ENCODE data around the gene PRKN. TPM values are rescaled to one million over a fixed set of nuclear protein-coding genes. Genes with fewer than 3 reads are reported as not detected.

The PRKN gene
- total RNA-seq, 1 experiment from 2014 or later, result 0.46 TPM

DNA sequence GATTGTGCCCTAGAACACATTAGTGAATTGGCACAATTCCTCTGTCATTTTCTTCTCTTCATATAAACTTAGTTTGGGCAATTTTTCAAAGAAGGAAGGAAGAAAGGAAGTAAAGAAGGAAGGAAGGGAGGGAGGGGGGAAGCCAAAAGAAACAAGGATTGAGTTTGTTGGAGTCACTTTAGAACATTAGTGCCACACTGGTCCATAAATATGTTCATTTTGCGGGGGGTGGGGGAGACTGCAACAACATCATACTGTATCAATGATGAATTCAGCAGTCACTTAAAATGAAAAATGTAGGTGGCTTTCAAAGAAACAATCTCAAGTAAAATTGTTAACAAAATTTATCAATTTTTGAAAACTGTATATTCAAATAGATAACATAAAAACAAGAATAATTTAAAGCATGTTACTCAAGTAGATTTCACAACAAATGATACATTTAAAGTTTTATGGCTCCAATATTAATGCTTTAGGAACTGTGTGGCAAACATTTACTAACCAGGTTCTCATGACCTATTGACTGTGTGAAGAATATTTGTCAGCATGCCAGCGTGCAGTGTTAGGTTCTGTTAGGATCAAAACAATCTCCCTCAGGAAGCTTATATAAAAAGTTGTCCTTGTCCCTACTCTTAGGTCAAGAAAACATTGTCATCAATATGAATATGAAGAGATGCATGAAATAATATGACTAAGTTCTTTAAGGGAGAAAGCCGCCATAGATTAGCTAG, 1245.6 kb downstream of the PRKN start:
- in situ Hi-C loops (cut with HindIII; ENCODE audit: low pct_unique_long_range_greater_than_20kb, low sequenced_read_pairs), result no loop called here
- Histone ChIP-seq H3K9me3 (ENCODE audit: control insufficient read depth, insufficient read depth, low read depth, low read length) (no peaks in the 10 kb centered on the region), H3K36me3 (ENCODE audit: control insufficient read depth, insufficient read depth, low read length) (no peaks in the 10 kb centered on the region), H3K4me1 (ENCODE audit: control insufficient read depth, insufficient read depth, low read length) (peaks cover 3% of the 10 kb centered on the region; the same call in 1 of the 2 replicates), H3K27ac (ENCODE audit: low read length) (no peak overlapping the region), H3K27me3 (ENCODE audit: control insufficient read depth, insufficient read depth, low read length) (no peaks in the 10 kb centered on the region), H3K4me3 (ENCODE audit: low read depth in 2 of 2, low read length in 2 of 2) (no peak overlapping the region)
- intact Hi-C loops (cut with micrococcal nuclease; ENCODE audit: unreplicated experiment), result no loop called here
- CTCF ChIA-PET, result no interaction called here
- no peak for DNase-seq (ENCODE audit: low read depth, low spot score)
- ATAC-seq, result no peak
- POLR2A ChIA-PET, result interaction anchor here (0.7 kb wide), 1 partner anchor 1897 kb away, joined by 4 read pairs; no protein-coding TSS in a partner anchor
- TF ChIP-seq, protein P1, sequence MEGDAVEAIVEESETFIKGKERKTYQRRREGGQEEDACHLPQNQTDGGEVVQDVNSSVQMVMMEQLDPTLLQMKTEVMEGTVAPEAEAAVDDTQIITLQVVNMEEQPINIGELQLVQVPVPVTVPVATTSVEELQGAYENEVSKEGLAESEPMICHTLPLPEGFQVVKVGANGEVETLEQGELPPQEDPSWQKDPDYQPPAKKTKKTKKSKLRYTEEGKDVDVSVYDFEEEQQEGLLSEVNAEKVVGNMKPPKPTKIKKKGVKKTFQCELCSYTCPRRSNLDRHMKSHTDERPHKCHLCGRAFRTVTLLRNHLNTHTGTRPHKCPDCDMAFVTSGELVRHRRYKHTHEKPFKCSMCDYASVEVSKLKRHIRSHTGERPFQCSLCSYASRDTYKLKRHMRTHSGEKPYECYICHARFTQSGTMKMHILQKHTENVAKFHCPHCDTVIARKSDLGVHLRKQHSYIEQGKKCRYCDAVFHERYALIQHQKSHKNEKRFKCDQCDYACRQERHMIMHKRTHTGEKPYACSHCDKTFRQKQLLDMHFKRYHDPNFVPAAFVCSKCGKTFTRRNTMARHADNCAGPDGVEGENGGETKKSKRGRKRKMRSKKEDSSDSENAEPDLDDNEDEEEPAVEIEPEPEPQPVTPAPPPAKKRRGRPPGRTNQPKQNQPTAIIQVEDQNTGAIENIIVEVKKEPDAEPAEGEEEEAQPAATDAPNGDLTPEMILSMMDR (IDR thresholded peaks at IDR 0.05), result no peak
- TF ChIP-seq, protein P2, sequence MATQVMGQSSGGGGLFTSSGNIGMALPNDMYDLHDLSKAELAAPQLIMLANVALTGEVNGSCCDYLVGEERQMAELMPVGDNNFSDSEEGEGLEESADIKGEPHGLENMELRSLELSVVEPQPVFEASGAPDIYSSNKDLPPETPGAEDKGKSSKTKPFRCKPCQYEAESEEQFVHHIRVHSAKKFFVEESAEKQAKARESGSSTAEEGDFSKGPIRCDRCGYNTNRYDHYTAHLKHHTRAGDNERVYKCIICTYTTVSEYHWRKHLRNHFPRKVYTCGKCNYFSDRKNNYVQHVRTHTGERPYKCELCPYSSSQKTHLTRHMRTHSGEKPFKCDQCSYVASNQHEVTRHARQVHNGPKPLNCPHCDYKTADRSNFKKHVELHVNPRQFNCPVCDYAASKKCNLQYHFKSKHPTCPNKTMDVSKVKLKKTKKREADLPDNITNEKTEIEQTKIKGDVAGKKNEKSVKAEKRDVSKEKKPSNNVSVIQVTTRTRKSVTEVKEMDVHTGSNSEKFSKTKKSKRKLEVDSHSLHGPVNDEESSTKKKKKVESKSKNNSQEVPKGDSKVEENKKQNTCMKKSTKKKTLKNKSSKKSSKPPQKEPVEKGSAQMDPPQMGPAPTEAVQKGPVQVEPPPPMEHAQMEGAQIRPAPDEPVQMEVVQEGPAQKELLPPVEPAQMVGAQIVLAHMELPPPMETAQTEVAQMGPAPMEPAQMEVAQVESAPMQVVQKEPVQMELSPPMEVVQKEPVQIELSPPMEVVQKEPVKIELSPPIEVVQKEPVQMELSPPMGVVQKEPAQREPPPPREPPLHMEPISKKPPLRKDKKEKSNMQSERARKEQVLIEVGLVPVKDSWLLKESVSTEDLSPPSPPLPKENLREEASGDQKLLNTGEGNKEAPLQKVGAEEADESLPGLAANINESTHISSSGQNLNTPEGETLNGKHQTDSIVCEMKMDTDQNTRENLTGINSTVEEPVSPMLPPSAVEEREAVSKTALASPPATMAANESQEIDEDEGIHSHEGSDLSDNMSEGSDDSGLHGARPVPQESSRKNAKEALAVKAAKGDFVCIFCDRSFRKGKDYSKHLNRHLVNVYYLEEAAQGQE (IDR thresholded peaks at IDR 0.05; ENCODE audit: insufficient read depth in 1 of 2, low read depth in 2 of 2, low read length in 1 of 2), result no peak
- TF ChIP-seq TCF7L2 (IDR thresholded peaks at IDR 0.05; ENCODE audit: low read depth, low read length) (no peak), POLR2AphosphoS5 (IDR thresholded peaks at IDR 0.05; ENCODE audit: low read depth, low read length) (no peak), SIN3A (IDR thresholded peaks at IDR 0.05; ENCODE audit: borderline replicate concordance, insufficient read depth, low read depth, low read length) (no peak)
- BruUV-seq (replicated peaks), result no TSS peak

DNA sequence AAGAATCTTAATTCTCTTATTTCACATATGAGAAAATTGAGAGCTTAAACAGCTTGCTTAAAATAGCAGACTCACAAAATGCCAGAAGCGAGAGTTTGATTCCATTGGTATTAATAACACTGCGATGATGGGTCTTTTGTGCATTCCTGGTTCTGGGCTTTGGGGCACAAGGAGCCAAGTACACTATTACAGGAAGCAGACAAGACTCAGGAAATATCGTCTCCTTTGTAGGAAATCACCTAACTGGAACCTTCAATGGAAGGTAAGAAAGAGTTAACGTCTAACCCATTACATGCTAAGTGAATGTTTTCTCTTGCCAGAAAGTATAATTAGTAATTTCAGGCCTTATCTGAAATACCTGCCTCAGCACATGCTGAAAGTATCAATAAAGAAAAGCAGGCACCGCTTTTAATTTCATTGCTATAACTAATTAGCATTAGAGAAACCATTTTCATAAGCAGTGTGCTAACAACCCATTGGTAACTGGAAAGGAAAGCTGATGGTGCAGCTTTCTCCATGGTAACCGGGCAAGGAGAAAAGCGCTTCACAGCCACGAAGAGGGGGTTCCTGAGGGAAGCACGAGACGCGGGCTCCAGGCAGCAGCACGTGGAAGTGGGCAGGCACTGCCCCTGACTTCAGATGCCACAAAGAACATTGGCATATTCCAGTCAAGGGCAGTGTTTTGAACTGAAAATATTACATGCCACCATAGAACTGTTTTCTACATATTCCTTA, 1247.0 kb downstream of the PRKN start:
- BruUV-seq (replicated peaks), result no TSS peak
- POLR2A ChIA-PET, result no interaction called here

More for the DNA sequence above, 1247.0 kb downstream of the PRKN start:
- Histone ChIP-seq H3K9me3 (ENCODE audit: control insufficient read depth, insufficient read depth, low read depth, low read length) (no peaks in the 10 kb centered on the region), H3K27me3 (ENCODE audit: control insufficient read depth, insufficient read depth, low read length) (no peaks in the 10 kb centered on the region), H3K4me1 (ENCODE audit: control insufficient read depth, insufficient read depth, low read length) (no peaks in the 10 kb centered on the region), H3K27ac (ENCODE audit: low read length) (no peak overlapping the region), H3K4me3 (ENCODE audit: low read depth in 2 of 2, low read length in 2 of 2) (no peak overlapping the region), H3K36me3 (ENCODE audit: control insufficient read depth, insufficient read depth, low read length) (no peaks in the 10 kb centered on the region)
- no peak for DNase-seq (ENCODE audit: low read depth, low spot score)
- CTCF ChIA-PET, result no interaction called here
- in situ Hi-C loops (cut with HindIII; ENCODE audit: low pct_unique_long_range_greater_than_20kb, low sequenced_read_pairs), result no loop called here
- intact Hi-C loops (cut with micrococcal nuclease; ENCODE audit: unreplicated experiment), result no loop called here
- TF ChIP-seq POLR2AphosphoS5 (IDR thresholded peaks at IDR 0.05; ENCODE audit: low read depth, low read length), result no peak
- TF ChIP-seq SIN3A (IDR thresholded peaks at IDR 0.05; ENCODE audit: borderline replicate concordance, insufficient read depth, low read depth, low read length), result no peak
- TF ChIP-seq, protein P2 (IDR thresholded peaks at IDR 0.05; ENCODE audit: insufficient read depth in 1 of 2, low read depth in 2 of 2, low read length in 1 of 2), result no peak
- no peak for TF ChIP-seq TCF7L2 (IDR thresholded peaks at IDR 0.05; ENCODE audit: low read depth, low read length)
- TF ChIP-seq, protein P1 (IDR thresholded peaks at IDR 0.05), result no peak
- no peak for ATAC-seq
